K562 (cell line): ENCODE data around the gene EMID1. TPM values are rescaled to one million over a fixed set of nuclear protein-coding genes. Genes with fewer than 3 reads are reported as not detected.

Experiments
- ARID1B ChIP-seq: fragments of 450-650 bp; IDR thresholded peaks from 2 replicates; pipeline ENCODE4 v1.6.1; 2016; ENCODE audit warnings: antibody characterized with exemption, mild to moderate bottlenecking, inconsistent platforms
- ATF6 ChIP-seq: sonication (generic); formaldehyde crosslinking; IDR thresholded peaks from 2 replicates; pipeline ENCODE4 v1.4.0; 2020; ENCODE audit warnings: mild to moderate bottlenecking, missing genetic modification reagents
- BACH1 ChIP-seq: fragments of 200-800 bp; sonication (Bioruptor generic); IDR thresholded peaks from 2 replicates; pipeline ENCODE4 v1.6.1; 2016; ENCODE audit warnings: missing genetic modification characterization, missing compliant biosample characterization
- BMI1 ChIP-seq: fragments of 150-350 bp; IDR thresholded peaks from 2 replicates; pipeline ENCODE4 v1.6.1; 2014; ENCODE audit warnings: low read length
- EGR1 ChIP-seq: fragments of 450-650 bp; conservative IDR thresholded peaks from 2 replicates; pipeline ENCODE4 v1.6.1; 2017; ENCODE audit warnings: mild to moderate bottlenecking
- EHMT2 ChIP-seq: fragments of 450-650 bp; IDR thresholded peaks from 2 replicates; pipeline ENCODE4 v1.6.1; 2018; ENCODE audit warnings: antibody characterized with exemption
- ELF2 ChIP-seq: fragments of 250-450 bp; sonication (Bioruptor Pico); IDR thresholded peaks from 2 replicates; pipeline ENCODE4 v1.5.0; 2021; ENCODE audit warnings: mild to moderate bottlenecking
- GTF2E2 ChIP-seq: fragments of 200-800 bp; sonication (Bioruptor generic); IDR thresholded peaks from 2 replicates; pipeline ENCODE4 v1.6.1; 2016; ENCODE audit warnings: missing genetic modification characterization, missing compliant biosample characterization
- HCFC1 ChIP-seq: IDR thresholded peaks from 2 replicates; pipeline ENCODE4 v1.6.1; 2012; ENCODE audit warnings: low read depth, low read length, improper control_type of control experiment
- HNRNPH1 ChIP-seq: fragments of 200-400 bp; formaldehyde crosslinking; optimal IDR thresholded peaks from 2 replicates; pipeline ENCODE3; 2017; ENCODE audit warnings: low read depth, mild to moderate bottlenecking, low read length, moderate library complexity
- NFIC ChIP-seq: fragments of 450-650 bp; IDR thresholded peaks from 2 replicates; pipeline ENCODE4 v1.6.1; 2017; ENCODE audit warnings: mild to moderate bottlenecking, inconsistent platforms
- PKNOX1 ChIP-seq: fragments of 450-650 bp; IDR thresholded peaks from 2 replicates; pipeline ENCODE4 v1.6.1; 2016
- PTBP1 ChIP-seq: fragments of 200-400 bp; formaldehyde crosslinking; IDR thresholded peaks from 2 replicates; pipeline ENCODE4 v1.6.1; 2017; ENCODE audit warnings: low read depth, low read length
- SRSF3 ChIP-seq: fragments of 200-400 bp; formaldehyde crosslinking; IDR thresholded peaks from 2 replicates; pipeline ENCODE4 v1.6.1; 2016; ENCODE audit warnings: mild to moderate bottlenecking, low read length, moderate library complexity; ENCODE audit not compliant: insufficient read depth
- TGIF2 ChIP-seq: sonication (generic); formaldehyde crosslinking; IDR thresholded peaks from 2 replicates; pipeline ENCODE4 v1.8.1; 2022; ENCODE audit warnings: mild to moderate bottlenecking, missing genetic modification reagents, moderate library complexity
- ZBTB7A ChIP-seq: IDR thresholded peaks from 2 replicates; pipeline ENCODE4 v1.6.1; 2011; ENCODE audit warnings: low read depth, mild to moderate bottlenecking, low read length, moderate library complexity, borderline replicate concordance; ENCODE audit not compliant: control insufficient read depth
- ZC3H8 ChIP-seq: fragments of 450-650 bp; IDR thresholded peaks from 2 replicates; pipeline ENCODE4 v1.6.1; 2017
- ZEB2 ChIP-seq: fragments of 450-650 bp; IDR thresholded peaks from 2 replicates; pipeline ENCODE4 v1.6.1; 2016
- ZNF124 ChIP-seq: sonication (generic); formaldehyde crosslinking; IDR thresholded peaks from 2 replicates; pipeline ENCODE4 v1.8.1; 2022; ENCODE audit warnings: missing genetic modification reagents
- ZNF354B ChIP-seq: fragments of 250-450 bp; sonication (Bioruptor Pico); IDR thresholded peaks from 2 replicates; pipeline ENCODE4 v1.4.0; 2020
- ZNF407 ChIP-seq: fragments of 450-650 bp; IDR thresholded peaks from 2 replicates; pipeline ENCODE4 v1.6.1; 2016; ENCODE audit warnings: low read depth
- ZNF436 ChIP-seq: fragments of 250-450, 450-650 bp; sonication (Bioruptor Pico); formaldehyde crosslinking; IDR thresholded peaks from 2 replicates; pipeline ENCODE4 v1.7.0; 2020; ENCODE audit warnings: mild to moderate bottlenecking
- polyA plus RNA-seq, 8 experiments: library from polyadenylated mRNA; depleted of rRNA in 4 of 8; stranded (reverse) in 5 of 8; unstranded in 3 of 8; fragments of >200 nt; fragmentation: Nextera tagmentation in 2 of 8; fragmentation: Illumina TruSeq in 1 of 8; extraction: Ambion mirVana in 2 of 8; extraction: Trizol in 1 of 8; gene quantifications; 2 replicates each; pipeline versions ENCODE4 v1.2.1 to v1.2.3, GENCODE V29; 2011 to 2014; ENCODE audit warnings: inconsistent platforms in 1 of 8, missing spikeins in 1 of 8
- total RNA-seq, 7 experiments: library from RNA; depleted of rRNA in 6 of 7; stranded (reverse); fragments of >200 nt in 6 of 7; fragmentation: Illumina TruSeq in 2 of 7; extraction: Trizol in 2 of 7; gene quantifications; 2 replicates each; pipeline versions ENCODE4 v1.2.1 to v1.2.3, GENCODE V29; 2011 to 2021; ENCODE audit warnings: low replicate concordance in 1 of 7

Gene EMID1
- total and polyA plus RNA-seq, 9 of the 15 experiments (the other 6 are each of a cell fraction or from before 2014, with no cell fraction given): 0.15 to 7.2 (median 2.7) TPM

GRCh38 chr22:29197096-29197495 lies 8.6 kb upstream of the EMID1 start (continued):
- TF ChIP-seq ZEB2: no peak
- TF ChIP-seq GTF2E2: no peak
- no peak for TF ChIP-seq ZNF124 (CRISPR knock-in tag)
- no peak for TF ChIP-seq SRSF3
- no peak for TF ChIP-seq PTBP1
- TF ChIP-seq EHMT2: no peak
- no peak for TF ChIP-seq BMI1
- no peak for TF ChIP-seq ZNF436 (CRISPR knock-in tag)
- TF ChIP-seq ARID1B: peak; percentile 57; the same call in 1 of the 2 replicates
- peak; percentile 52; the same call in 1 of the 2 replicates for TF ChIP-seq BACH1 (tag)
- TF ChIP-seq HCFC1: no peak
- TF ChIP-seq TGIF2: no peak
- no peak for TF ChIP-seq ZNF354B (CRISPR knock-in tag)
- no peak for TF ChIP-seq HNRNPH1
- TF ChIP-seq ZC3H8: no peak
- no peak for TF ChIP-seq ATF6 (CRISPR knock-in tag)
- no peak for TF ChIP-seq ELF2 (CRISPR knock-in tag)
- TF ChIP-seq PKNOX1: peak; percentile 43; the same call in 1 of the 2 replicates
- peak; percentile 72 for TF ChIP-seq EGR1
- TF ChIP-seq ZNF407: no peak
- no peak for TF ChIP-seq ZBTB7A
- no peak for TF ChIP-seq NFIC
